Subcutaneous adipose tissue (tissue), 4 donors: ENCODE data around the gene RAP1GAP. TPM values are rescaled to one million over a fixed set of nuclear protein-coding genes. Genes with fewer than 3 reads are reported as not detected.

Experiments used
- CTCF ChIP-seq: fragments of 450-650 bp; IDR thresholded peaks from one replicate; pipeline ENCODE4 v1.5.1; 2016; ENCODE audit warnings: low read depth, mild to moderate bottlenecking, control low read depth, antibody characterized with exemption, moderate library complexity
- total RNA-seq, 4 donors: library from RNA; depleted of rRNA; stranded (reverse); fragments of >200 nt; gene quantifications; one replicate each; pipeline ENCODE4 v1.1.0, GENCODE V29; 2016

The RAP1GAP gene
- total RNA-seq, 4 donors from 2014 or later: 0.17 to 0.22 TPM; not detected in 2

GRCh38 chr1:21677168-21677567 lies 8.0 kb upstream of the RAP1GAP start:
- TF ChIP-seq CTCF: no peak

- no peak for TF ChIP-seq CTCF
Observed at GRCh38 chr1:21674957-21675356, 5.8 kb upstream of the RAP1GAP start.

GRCh38 chr1:21673277-21673780 lies 4.2 kb upstream of the RAP1GAP start:
- TF ChIP-seq CTCF: no peak

GRCh38 chr1:21672478-21673276 lies 3.5 kb upstream of the RAP1GAP start:
- TF ChIP-seq CTCF: no peak

- no peak for TF ChIP-seq CTCF
Observed at GRCh38 chr1:21671915-21672314, 2.8 kb upstream of the RAP1GAP start.

- no peak for TF ChIP-seq CTCF
Observed at GRCh38 chr1:21670956-21671902, 2.1 kb upstream of the RAP1GAP start.
